Right renal cortex interstitium (tissue), 3 donors: ENCODE results near the gene ADAMTSL1. TPM values are rescaled to one million over a fixed set of nuclear protein-coding genes. Genes with fewer than 3 reads are reported as not detected.
"Not testable (repeated sequence)": the region's sequence is repeated elsewhere in the genome, so short reads cannot be mapped to it uniquely, and the experiment has no call there.

Experiments
- DNase-seq, 3 donors: peaks; one replicate each; pipeline ENCODE4 v3.0.0-alpha.2; 2013; ENCODE audit warnings: low read depth in 3 of 3, low spot score in 2 of 3
- polyA plus RNA-seq, 3 donors: library from polyadenylated mRNA; unstranded; fragments of 120-200 nt; gene quantifications; one replicate each; pipeline ENCODE4 v1.2.1, GENCODE V29; 2013; ENCODE audit not compliant: insufficient read length in 3 of 3

Gene ADAMTSL1
- polyA plus RNA-seq, 3 donors, result 11.3 to 16.5 (median 16.1) TPM

DNA sequence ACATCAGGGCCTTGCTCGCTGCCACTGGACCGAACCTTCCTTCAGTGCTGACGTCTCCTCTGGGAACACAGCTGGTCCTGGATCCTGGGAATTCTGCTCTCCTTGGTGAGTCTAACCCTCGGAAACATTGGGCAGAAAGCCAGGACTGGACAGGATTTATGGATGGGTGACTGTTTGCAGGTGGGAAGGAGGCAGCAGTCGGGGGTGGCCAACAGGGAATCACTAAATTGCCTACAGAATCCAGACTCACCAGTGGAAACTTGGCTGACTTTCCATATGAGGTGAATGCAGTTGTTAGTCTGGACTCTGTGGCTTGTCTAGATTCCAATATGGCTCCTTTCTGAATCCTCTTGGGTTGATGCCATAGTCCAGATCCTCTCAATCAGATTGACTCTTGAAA is 355.9 kb downstream of the ADAMTSL1 start:
- DNase-seq, result no peak

DNA sequence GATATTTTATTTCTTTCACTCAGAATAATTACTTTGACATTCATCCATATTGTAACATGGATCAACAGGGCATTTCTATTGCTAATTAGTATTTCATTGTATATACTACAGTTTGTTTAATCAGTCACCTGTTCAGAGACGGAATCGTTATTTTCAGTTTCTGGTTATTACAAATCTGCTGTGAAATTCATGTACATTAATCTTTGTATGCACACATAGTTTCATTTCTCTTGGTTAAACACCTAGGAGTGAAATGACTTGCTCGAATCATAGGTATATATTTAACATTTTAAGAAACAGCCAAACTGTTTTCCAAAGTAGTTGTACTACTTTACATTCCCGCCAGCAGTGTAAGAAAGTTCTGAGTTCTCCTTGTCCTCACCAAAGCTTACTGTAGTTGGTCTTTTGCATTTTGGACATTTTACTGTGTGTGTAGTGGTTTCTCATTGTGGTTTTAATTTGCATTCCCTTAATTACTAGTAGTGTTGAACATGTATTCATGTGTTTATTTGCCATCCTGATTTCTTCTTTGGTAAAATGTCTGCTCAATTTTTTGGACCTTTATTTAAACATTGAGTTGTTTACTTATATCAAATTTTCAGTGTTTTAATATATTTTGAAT is 360.9 kb downstream of the ADAMTSL1 start:
- DNase-seq, result no peak

DNA sequence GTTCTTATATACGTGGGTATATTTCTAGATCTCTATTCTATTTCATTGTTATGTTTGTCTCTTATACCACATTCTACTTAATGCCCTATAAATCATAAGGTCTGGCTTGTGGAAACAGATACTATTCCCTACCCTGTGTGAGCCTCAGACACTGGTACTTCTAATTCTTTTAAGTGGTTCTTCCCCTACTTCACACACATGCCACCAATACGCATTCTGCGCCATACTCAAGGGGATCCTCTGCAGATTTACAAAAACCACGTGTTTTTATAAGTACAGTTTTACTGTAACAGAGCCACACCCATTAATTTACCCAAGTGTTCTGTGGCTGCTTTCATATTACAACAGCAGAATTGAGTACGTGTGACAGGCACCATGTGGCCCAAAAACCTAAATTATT is 363.4 kb downstream of the ADAMTSL1 start:
- no peak for DNase-seq

DNA sequence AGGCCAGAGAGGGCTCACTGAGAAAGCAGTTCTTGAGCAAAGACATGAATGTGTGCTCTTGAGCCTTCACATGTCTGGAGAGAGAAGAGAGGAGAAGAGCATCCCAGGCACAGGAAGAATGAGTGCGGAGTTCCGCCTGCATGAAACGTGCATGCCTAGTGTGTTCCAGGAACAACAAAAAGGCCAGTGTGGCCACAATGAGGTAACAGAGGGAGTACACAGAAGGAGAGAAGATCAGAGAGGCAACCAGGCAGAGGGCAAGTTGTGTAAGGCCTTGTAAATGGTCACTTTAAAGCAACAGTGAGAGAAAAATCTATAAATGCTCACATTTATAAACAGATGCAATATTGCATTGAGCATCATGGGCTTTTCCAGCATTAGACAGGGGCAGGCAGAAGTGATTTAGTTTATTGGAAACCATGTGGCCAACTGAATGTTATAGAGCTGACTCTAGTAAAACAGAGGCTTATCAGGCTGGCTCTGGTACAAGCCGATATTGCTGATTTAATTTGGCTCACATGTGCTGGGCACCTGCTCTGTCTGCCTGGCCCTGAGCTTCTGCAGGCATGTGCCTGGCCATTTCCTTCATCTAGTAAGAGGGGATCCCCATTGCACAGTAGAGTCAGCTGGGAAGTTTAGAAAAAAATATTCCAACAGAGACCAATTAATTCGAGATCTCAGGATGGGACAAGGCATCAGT is 373.8 kb downstream of the ADAMTSL1 start:
- DNase-seq, result no peak

DNA sequence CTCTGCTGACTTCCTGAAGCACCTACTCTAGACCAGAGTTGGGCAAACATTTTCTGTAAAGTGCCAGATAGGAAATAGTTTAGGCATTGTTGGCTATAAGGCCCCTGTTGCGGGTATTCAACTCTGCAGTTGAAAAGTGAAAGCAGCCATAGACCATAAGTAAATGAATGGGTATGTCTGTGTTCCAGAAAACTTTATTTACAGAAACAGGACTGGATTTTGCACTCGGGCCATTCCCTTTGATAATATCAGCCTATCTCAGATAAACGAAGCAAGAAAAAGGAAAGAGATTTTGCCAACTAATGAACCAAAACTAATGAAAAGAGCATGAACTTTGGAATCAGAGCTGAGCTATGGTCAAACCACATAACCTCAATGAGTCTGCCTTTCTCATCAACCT is 374.7 kb downstream of the ADAMTSL1 start:
- DNase-seq, result no peak

DNA sequence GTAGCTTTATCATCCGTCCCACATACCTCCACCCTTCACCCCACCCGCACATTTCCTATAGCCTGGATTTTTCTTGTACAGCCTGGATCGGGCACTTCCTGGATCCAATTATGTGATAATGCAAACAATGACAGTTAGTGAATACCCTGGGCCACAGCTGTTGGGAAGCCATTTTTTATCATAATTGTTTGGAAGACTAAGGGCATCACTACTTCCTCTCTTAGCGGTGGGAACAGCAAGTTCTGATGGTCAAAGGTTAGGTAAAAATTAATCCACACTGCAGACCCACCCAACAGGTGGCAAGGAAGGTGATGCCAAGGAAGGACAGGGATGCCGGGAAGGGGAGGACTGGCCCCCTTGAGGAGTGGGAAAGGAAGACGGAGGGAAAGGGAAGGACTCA is 375.3 kb downstream of the ADAMTSL1 start:
- DNase-seq, result no peak

DNA sequence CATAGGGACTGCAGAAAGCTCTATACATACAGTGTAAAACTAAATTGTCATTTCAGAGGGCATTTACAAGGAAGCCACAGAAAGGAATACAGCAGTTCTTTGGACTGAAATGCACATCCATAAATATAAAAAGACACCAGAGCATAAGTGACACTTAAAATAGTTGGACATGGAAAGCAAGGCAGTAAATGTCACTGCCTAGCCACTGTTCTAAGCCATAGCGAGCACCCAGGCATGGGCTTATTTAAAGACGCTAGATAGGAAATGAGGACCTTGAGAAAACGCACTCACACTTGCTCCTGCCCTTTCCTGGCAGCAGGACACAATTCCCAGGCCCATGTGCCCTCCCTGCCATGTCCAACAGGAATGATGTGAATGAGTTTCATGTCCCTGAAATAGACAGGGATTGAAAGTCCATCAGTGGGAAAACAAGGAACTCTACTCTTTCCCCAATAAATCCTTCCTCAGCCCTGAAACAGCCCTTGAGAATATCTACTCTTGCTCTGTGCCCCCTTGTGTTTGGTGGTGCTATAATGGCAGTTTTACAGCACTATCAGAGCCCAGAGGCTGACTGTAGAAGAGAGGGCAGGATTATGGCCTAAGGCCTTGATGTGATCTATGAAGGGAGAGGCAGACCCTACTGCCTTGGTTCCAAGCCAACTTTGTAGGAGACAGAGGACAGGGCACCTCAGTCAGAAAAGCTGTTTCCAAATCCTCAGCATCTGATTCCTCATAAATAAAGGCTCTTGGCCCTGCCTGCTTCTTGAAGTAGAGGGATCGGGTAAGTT is 376.1 kb downstream of the ADAMTSL1 start:
- DNase-seq, result no peak

DNA sequence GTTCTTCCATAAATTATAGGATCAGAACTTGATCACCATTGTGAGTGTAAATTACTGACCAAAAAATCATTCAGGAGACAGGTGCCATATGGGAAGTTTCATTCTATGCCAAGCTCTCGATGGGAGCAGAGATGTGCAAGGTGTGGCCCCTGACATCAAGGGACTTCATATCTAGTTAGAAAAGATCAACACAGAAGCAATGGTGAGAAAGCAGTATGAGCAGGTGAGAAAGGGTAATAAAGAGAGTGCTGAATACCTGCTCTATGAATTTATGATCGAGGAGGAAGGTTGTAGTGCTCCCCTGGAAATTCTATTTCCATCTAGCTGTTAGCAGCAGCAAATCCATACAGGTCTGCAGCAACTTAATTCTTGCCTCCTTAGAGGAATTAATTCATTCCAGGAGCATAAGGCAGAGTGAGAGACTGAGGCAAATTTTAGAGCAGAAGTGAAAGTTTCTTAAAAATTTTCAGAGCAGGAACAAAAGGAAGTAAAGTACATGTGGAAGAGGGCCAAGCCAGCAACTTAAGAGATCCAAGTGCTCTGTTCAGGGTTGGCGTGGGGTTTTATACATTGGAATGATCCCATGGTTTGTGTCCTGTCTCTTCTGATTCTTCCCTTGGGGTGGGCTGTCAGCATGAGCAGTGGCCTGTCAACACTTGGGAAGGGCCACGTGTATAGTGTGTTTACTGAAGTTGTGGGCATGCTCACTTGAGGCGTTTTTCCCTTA is 377.3 kb downstream of the ADAMTSL1 start:
- no peak for DNase-seq

DNA sequence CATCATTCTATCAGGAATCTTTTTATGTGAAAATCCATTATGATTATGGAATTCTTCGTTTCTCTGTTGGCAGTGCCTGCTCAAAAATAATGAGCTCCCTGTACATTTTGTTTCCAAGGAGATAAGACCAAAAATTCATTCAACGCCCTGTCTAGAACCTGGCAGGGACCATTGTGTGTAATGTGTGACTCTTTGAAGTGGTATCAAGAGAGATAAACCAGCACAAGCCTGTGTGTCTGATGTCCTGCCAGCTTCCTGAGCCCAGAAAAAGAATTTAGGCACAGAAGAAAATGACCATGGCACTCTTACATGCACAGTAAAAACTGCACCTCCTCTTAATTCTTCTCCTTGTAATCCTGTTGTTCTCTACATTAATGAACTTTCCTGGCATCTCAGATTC is 381.7 kb downstream of the ADAMTSL1 start:
- no peak for DNase-seq

DNA sequence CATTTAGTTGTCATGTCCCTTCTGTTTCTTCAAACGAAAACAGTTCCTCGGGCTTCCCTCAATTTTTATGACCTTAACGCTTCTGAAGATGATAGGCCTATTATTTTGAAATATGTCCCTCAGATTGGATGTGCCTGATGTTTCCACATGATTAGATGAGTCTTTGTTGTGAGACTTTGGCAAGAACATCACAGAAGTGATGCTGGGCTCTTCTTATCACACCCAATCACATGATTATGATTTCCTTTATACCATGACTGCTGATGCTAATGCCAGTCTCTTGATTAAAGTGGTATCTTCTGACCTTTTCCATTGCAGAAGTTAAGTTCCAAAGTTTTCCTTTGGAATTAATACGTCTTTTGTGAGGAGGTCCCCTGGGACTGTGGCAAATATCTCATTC is 383.4 kb downstream of the ADAMTSL1 start:
- no peak for DNase-seq

DNA sequence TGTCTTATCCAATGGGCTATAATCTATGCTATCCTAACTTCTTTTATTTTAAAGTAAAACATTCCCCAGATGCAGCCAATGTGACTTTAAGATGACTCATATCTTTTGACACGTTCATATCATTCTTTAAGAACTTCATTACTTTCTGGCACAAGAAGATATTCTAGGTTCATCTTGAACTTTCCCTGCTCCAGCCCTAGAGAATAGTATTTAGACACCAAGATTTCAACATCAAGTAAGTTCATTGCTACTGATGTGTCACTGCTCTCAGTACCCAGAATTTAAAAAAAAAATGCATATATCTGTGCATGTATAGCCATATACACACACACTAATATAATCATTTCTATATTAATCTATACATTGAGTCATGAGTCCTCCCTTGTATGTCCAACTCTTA is 383.8 kb downstream of the ADAMTSL1 start:
- DNase-seq, result no peak

DNA sequence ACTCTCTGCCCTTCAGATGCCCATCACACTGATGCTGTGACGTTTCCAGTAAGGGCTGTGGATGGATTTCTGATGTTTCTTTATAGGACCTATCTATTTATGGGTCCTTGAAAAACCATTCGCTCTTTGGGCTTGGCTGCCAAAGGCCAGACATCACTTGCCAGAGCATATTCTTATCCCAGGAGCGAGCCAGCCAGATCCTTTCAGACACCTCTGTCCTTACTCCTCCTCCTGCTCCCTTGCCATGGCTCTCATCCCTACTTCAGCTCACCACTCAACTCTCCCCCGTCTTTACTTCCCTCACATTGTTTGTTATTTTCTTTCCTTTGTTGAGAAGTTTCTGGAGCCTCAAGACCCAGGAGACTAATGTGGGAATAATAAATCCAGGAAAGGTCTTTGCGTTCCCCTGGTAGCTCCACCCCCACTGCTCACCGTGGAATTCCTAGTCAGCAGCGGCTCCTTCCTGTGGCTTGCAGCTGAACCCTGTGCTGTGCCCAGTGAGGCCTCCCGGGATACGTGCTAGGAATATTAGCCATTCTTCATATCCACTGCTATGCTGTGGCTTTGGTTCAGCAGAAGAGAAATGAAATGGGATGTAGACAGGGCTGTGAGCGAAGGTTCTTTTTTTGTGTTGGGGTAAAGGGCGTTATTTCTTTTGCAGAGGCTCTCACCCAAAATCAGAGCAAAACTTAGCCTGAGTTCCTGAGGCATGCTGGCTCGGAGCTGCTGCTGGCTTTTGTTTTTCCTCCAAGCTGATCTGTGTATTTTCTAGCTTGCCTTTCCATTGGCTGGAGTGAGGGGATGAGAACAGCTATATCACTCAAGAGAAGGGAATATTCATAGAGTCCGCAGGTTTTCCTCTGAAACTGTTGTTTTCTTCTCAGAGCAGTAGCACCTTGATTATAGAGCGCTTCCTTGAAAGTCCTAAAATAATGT is 387.9 kb downstream of the ADAMTSL1 start:
- peak in 2 of 3 donors; percentile 23 to 39 for DNase-seq

DNA sequence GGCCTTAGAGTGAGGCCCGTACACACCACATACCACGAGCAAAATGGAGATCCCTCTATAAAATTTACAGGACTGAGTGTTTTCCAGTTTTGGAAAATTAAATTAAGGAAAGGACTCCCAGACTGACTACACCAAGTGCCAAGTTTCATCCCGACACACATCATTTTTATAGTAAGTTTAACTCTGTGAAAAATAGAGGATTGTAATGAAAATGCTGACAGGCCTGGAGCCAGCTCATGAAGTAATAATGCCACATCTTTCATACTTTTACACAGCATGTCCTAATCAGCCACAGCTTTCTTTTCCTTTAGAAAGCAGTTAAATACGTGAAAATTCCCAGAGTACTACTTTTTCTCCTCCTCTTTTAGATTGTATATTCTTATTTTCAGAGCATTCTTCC is 389.8 kb downstream of the ADAMTSL1 start:
- no peak for DNase-seq

DNA sequence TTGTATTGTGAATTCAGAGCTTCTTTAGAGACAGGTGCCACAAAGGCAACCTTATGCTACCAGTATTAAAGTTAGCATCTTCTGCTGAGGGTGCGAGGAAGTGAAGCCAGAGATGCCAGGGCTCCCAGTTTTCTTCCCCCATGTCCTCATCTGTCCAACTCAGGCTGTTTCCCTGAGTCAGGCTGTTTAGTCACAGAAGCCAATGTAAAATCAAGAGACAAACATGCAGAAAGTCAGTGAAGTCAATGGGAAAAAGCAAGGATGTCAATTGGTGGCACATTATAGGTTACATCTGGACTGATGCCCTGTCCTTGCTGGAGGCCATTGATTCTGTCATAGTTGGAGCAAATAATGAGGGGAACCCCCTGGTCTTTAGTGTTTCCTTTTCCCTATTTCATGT is 390.6 kb downstream of the ADAMTSL1 start:
- no peak for DNase-seq

DNA sequence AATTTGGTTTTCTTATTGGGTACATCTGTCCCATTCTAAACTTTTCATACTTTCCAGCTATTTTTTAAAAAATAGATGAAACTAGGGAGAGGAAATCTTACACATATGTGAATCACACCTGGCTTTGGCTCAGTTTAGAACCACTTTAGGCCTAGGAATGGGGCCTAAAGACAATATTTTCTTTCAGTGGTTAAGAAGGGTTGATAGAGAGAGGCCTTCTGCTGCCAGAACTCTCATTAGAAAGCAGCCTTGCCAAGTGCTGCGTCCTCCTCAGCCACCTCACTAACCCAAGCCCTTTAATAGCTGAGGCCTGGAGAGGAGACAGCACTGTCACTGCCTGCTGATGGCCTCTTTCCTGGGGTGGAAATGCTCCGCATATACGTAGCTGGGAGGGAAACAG is 391.6 kb downstream of the ADAMTSL1 start:
- no peak for DNase-seq

DNA sequence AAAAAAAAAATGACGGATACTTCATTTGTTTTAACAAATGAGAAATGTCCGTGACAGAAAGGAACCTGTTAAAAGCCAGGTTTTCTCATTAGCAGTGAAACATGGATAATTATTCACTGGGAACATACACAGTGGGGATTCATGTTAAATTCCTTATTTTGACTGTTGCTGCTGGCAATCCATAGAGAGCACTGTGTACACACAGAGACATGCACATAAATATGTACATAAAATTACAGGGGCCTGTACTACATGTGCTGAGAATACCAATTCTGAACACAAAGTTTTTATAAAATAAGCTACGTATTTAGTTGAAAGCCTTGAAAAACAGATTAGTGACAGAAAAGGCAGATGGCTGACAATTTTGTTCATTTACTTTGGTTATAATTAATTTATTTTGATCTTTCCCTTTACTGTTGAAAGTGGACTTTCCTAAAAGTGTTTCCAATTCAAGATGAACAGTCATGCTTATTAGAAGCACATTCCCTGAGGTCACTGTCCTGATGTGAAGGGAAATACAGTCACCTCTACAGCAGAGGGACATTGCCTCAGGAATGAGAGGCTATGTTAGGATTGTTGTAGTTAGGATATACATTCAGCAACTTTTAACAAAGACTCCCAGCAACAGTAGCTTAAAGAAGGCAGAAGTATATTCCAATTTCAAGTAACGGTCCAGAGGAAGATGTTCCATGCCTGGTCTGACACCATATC is 392.3 kb downstream of the ADAMTSL1 start:
- DNase-seq, result no peak

DNA sequence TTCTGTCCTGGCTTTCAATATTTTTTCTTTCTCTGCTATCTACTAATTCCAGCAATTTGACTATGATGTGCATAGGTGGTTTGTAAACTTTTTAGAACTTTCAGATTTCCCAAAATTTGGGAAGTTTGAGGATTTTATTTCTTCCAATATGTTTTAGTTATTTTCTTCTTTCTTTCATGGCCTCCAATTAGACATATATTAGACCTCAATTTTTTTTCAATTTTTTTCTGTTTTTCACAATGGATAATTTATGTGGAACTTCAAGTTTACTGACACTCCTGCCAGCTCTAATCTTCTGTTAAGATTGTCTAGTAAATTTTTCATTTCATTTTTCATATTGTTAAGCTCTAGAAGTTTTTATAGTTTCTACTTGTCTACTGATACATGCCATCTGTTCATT is 395.8 kb downstream of the ADAMTSL1 start:
- no peak for DNase-seq

DNA sequence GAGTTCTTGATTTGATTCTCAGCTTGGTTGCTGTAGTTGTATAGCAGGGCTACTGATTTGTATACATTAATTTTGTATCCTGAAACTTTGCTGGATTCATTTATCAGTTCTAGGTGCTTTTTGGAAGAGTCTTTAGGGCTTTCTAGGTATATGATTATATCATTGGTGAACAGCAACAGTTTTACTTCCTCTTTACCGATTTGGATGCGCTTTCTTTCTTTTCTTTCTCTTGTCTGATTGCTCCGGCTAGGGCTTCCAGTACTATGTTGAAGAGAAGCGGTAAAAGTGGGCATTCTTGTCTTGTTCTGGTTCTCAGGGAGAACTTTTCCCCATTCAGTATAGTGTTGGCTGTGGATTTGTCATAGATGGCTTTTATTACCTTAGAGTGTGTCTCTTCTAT is 400.1 kb downstream of the ADAMTSL1 start:
- no peak for DNase-seq

DNA sequence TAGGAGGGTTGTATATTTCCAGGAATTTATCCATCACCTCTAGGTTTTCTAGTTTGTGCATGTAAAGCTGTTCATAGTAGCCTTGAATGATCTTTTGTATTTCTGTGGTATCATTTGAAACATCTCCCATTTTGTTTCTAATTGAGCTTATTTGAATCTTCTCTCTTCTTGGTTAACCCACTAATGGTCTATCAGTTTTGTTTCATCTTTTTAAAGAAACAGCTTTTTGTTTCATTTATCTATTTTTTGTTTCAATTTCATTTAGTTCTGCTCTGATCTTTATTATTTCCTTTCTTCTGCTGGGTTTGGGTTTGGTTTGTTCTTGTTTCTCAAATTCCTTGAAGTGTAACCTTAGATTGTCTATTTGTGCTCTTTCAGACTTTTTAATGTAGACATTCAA is 401.0 kb downstream of the ADAMTSL1 start:
- not testable (repeated sequence) for DNase-seq

DNA sequence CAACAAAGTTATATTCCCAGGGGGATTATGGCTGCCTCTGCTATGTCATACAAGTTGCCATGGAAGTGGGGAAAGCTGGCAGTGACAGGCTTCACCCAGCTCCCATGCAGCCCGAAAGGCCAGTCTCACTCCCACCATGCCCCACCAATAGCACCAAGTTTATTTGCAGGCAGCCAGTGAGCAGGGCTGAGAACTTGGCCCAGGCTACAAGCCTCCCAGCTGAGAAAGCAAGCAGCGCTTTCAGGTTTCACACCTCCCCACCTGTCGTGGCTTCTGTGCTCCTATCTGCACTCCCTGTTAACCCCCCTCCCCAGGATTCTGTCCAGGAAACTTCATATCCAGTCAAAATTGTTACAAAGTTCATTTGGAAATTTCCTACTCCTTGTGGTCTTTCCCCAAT is 404.0 kb downstream of the ADAMTSL1 start:
- DNase-seq, result no peak
